Activated T-helper 17 cell treated with anti-CD3 and anti-CD28 coated beads, Interleukin-2, amount 50 U/mL, for 72 hours (primary cell): ENCODE measurements around the gene CX3CR1. TPM values are rescaled to one million over a fixed set of nuclear protein-coding genes. Genes with fewer than 3 reads are reported as not detected.
"Not testable (repeated sequence)": the region's sequence is repeated elsewhere in the genome, so short reads cannot be mapped to it uniquely, and the experiment has no call there.

Source experiments
- ATAC-seq: fragments of 150-1000 bp; cut with Tn5 transposase; replicated peaks from 2 replicates; pipeline ENCODE4 v1.10.0; 2021; ENCODE audit warnings: mild to moderate bottlenecking, moderate library complexity
- H3K27ac Mint-ChIP-seq: one replicate; pipeline ENCODE4 v1.8.0; 2022; ENCODE audit warnings: mixed read lengths
- H3K27me3 Mint-ChIP-seq: one replicate; pipeline ENCODE4 v1.8.0; 2022; ENCODE audit warnings: mixed read lengths
- H3K36me3 Mint-ChIP-seq: one replicate; pipeline ENCODE4 v1.8.0; 2022; ENCODE audit warnings: low read depth, mild to moderate bottlenecking, mixed read lengths
- H3K4me1 Mint-ChIP-seq: one replicate; pipeline ENCODE4 v1.8.0; 2022; ENCODE audit warnings: mixed read lengths
- H3K4me3 Mint-ChIP-seq: one replicate; pipeline ENCODE4 v1.8.0; 2022; ENCODE audit warnings: mild to moderate bottlenecking, mixed read lengths
- H3K9me3 Mint-ChIP-seq: one replicate; pipeline ENCODE4 v1.8.0; 2022; ENCODE audit warnings: mixed read lengths
- total RNA-seq, 2 donors: library from RNA; stranded (reverse); gene quantifications; one replicate each; pipeline ENCODE4 v1.2.3, GENCODE V29; 2022

Gene CX3CR1
- total RNA-seq = under 1 TPM; 0.13 to 0.37 TPM

GRCh38 chr3:39279745-39280517 is at the start of gene CX3CR1:
TSS of gene CX3CR1 (minus strand) at chr3:39280036. CDS start at chr3:39266509, 13,527 bp downstream.
- Mint-ChIP-seq H3K4me1 (peaks cover 18% of the 10 kb centered on the region), H3K27me3 (no peaks in the 10 kb centered on the region), H3K36me3 (no peaks in the 10 kb centered on the region), H3K9me3 (no peaks in the 10 kb centered on the region), H3K27ac (no peak within 1 kb of the TSS), H3K4me3 (no peak within 1 kb of the TSS)
- ATAC-seq = no peak

- no peaks in the 10 kb centered on the region for H3K36me3 Mint-ChIP-seq
- no peaks in the 10 kb centered on the region for H3K27me3 Mint-ChIP-seq
- peaks cover 23% of the 10 kb centered on the region for H3K4me1 Mint-ChIP-seq
- H3K27ac Mint-ChIP-seq = peak within 1 kb of the TSS; percentile 89
- no peak for ATAC-seq
- no peaks in the 10 kb centered on the region for H3K9me3 Mint-ChIP-seq
- H3K4me3 Mint-ChIP-seq = peak within 1 kb of the TSS; percentile 51
Observed at GRCh38 chr3:39329493-39329892, 49.7 kb upstream of the CX3CR1 start, which contains the start of gene CCR8. TSS of gene CCR8 (plus strand) at chr3:39329709. CDS start at chr3:39332332, 2,623 bp downstream.

- peaks cover 23% of the 10 kb centered on the region for H3K4me1 Mint-ChIP-seq
- peak overlapping the region; percentile 89 for H3K27ac Mint-ChIP-seq
- H3K27me3 Mint-ChIP-seq = no peaks in the 10 kb centered on the region
Observed at GRCh38 chr3:39327746-39328349, 48.0 kb upstream of the CX3CR1 start.

GRCh38 chr3:39327053-39327745 is 47.4 kb upstream of the CX3CR1 start:
- peak; percentile 2 for ATAC-seq
- H3K4me3 Mint-ChIP-seq = peak overlapping the region; percentile 51
- no peaks in the 10 kb centered on the region for H3K36me3 Mint-ChIP-seq
- H3K9me3 Mint-ChIP-seq = no peaks in the 10 kb centered on the region
- peak overlapping the region; percentile 89 for H3K27ac Mint-ChIP-seq
- peaks cover 23% of the 10 kb centered on the region for H3K4me1 Mint-ChIP-seq
- H3K27me3 Mint-ChIP-seq = no peaks in the 10 kb centered on the region

More at GRCh38 chr3:39327746-39328349, 48.0 kb upstream of the CX3CR1 start:
- H3K9me3 Mint-ChIP-seq = no peaks in the 10 kb centered on the region
- H3K36me3 Mint-ChIP-seq = no peaks in the 10 kb centered on the region
- H3K4me3 Mint-ChIP-seq = peak overlapping the region; percentile 51
- peak; percentile 89 for ATAC-seq

GRCh38 chr3:39325236-39325635 is 45.4 kb upstream of the CX3CR1 start:
- Mint-ChIP-seq H3K9me3 (no peaks in the 10 kb centered on the region), H3K27me3 (no peaks in the 10 kb centered on the region), H3K27ac (no peak overlapping the region), H3K36me3 (no peaks in the 10 kb centered on the region), H3K4me1 (peaks cover 27% of the 10 kb centered on the region), H3K4me3 (no peak overlapping the region)
- peak; percentile 73 for ATAC-seq

- ATAC-seq = no peak
- H3K36me3 Mint-ChIP-seq = no peaks in the 10 kb centered on the region
- H3K9me3 Mint-ChIP-seq = no peaks in the 10 kb centered on the region
- peaks cover 20% of the 10 kb centered on the region for H3K4me1 Mint-ChIP-seq
- H3K4me3 Mint-ChIP-seq = no peak overlapping the region
- H3K27ac Mint-ChIP-seq = no peak overlapping the region
- no peaks in the 10 kb centered on the region for H3K27me3 Mint-ChIP-seq
Observed at GRCh38 chr3:39323494-39323893, 43.7 kb upstream of the CX3CR1 start.

- ATAC-seq = no peak
- no peak overlapping the region for H3K4me3 Mint-ChIP-seq
- no peaks in the 10 kb centered on the region for H3K9me3 Mint-ChIP-seq
- H3K36me3 Mint-ChIP-seq = no peaks in the 10 kb centered on the region
- no peaks in the 10 kb centered on the region for H3K27me3 Mint-ChIP-seq
- H3K27ac Mint-ChIP-seq = no peak overlapping the region
- H3K4me1 Mint-ChIP-seq = peaks cover 14% of the 10 kb centered on the region
Observed at GRCh38 chr3:39322936-39323335, 43.1 kb upstream of the CX3CR1 start.

- not testable (repeated sequence) for H3K27ac Mint-ChIP-seq, H3K4me1 Mint-ChIP-seq, H3K36me3 Mint-ChIP-seq, H3K9me3 Mint-ChIP-seq, H3K4me3 Mint-ChIP-seq, ATAC-seq, H3K27me3 Mint-ChIP-seq
Observed at GRCh38 chr3:39322209-39322715, 42.4 kb upstream of the CX3CR1 start.

- peak; percentile 66 for ATAC-seq
- H3K27me3 Mint-ChIP-seq, H3K4me3 Mint-ChIP-seq, H3K36me3 Mint-ChIP-seq, H3K9me3 Mint-ChIP-seq, H3K4me1 Mint-ChIP-seq: not testable (repeated sequence)
- H3K27ac Mint-ChIP-seq = peak overlapping the region; percentile 12
Observed at GRCh38 chr3:39321574-39321983, 41.7 kb upstream of the CX3CR1 start.

GRCh38 chr3:39319249-39319648 is 39.4 kb upstream of the CX3CR1 start:
- H3K27ac Mint-ChIP-seq = no peak overlapping the region
- H3K4me3 Mint-ChIP-seq = no peak overlapping the region
- H3K4me1 Mint-ChIP-seq = peaks cover 8% of the 10 kb centered on the region
- H3K36me3 Mint-ChIP-seq = no peaks in the 10 kb centered on the region
- H3K27me3 Mint-ChIP-seq = no peaks in the 10 kb centered on the region
- ATAC-seq = no peak
- H3K9me3 Mint-ChIP-seq = peaks cover 4% of the 10 kb centered on the region

- peaks cover 8% of the 10 kb centered on the region for H3K4me1 Mint-ChIP-seq
- H3K36me3 Mint-ChIP-seq = no peaks in the 10 kb centered on the region
- no peaks in the 10 kb centered on the region for H3K27me3 Mint-ChIP-seq
Observed at GRCh38 chr3:39318301-39318700, 38.5 kb upstream of the CX3CR1 start.

GRCh38 chr3:39317571-39318169 is 37.8 kb upstream of the CX3CR1 start:
- Mint-ChIP-seq H3K36me3 (no peaks in the 10 kb centered on the region), H3K9me3 (peaks cover 4% of the 10 kb centered on the region), H3K4me3 (no peak overlapping the region), H3K27ac (no peak overlapping the region), H3K27me3 (no peaks in the 10 kb centered on the region), H3K4me1 (peaks cover 8% of the 10 kb centered on the region)
- ATAC-seq = no peak

More at GRCh38 chr3:39318301-39318700, 38.5 kb upstream of the CX3CR1 start:
- Mint-ChIP-seq H3K4me3 (no peak overlapping the region), H3K27ac (no peak overlapping the region), H3K9me3 (peaks cover 4% of the 10 kb centered on the region)
- no peak for ATAC-seq

GRCh38 chr3:39315420-39315819 is 35.6 kb upstream of the CX3CR1 start:
- no peak overlapping the region for H3K4me3 Mint-ChIP-seq
- peaks cover 5% of the 10 kb centered on the region for H3K4me1 Mint-ChIP-seq
- no peaks in the 10 kb centered on the region for H3K36me3 Mint-ChIP-seq
- peak; percentile 80 for ATAC-seq
- peaks cover 4% of the 10 kb centered on the region for H3K9me3 Mint-ChIP-seq
- peak overlapping the region; percentile 58 for H3K27ac Mint-ChIP-seq
- H3K27me3 Mint-ChIP-seq = no peaks in the 10 kb centered on the region

- Mint-ChIP-seq H3K4me1 (peaks cover 5% of the 10 kb centered on the region), H3K9me3 (peaks cover 4% of the 10 kb centered on the region), H3K27me3 (peaks cover 3% of the 10 kb centered on the region), H3K36me3 (no peaks in the 10 kb centered on the region), H3K4me3 (no peak overlapping the region), H3K27ac (no peak overlapping the region)
- ATAC-seq = no peak
Observed at GRCh38 chr3:39313289-39313688, 33.5 kb upstream of the CX3CR1 start.
